ENCODE results near the gene NFKBIZ.
"Not testable (repeated sequence)": the region's sequence is repeated elsewhere in the genome, so short reads cannot be mapped to it uniquely, and the experiment has no call there.

Gene NFKBIZ

DNA sequence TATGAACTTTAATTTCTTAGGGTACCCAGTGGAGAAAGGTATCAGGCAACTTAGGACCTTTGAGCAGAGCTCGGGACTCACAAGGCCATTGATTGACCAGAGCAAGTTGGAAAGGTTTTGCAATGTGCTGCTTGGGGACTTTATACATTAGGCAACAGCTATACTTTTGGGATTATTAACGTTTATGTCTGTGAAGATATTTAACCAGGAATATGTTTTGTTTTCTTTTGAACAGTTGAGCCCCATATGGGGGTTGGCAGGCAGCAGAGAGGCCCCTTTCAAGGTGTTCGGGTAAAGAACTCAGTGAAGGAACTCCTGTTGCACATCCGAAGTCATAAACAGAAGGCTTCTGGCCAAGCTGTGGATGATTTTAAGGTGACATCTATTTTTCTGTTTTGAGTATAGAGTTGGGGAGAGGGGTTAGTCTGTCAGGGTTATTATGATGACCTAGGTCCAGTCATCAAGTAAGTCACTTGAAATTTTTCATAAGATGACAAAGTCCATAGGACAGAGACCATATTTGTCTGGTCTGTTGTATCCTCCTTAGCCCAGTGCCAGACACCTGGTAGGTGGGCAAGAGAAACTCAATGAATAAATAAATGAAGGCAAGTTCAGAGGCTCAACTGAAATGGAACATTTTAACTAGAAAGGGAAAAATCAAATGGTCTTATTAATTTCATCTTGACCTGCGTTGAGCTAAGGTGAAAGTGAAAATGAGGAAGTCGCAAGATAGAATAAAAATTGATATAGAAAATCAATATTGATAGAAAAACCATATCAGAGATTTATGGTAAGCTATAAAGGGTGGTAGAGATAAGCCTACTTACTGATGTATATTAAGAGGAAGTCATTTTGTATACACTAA is 2.8 kb downstream of the NFKBIZ start:
- no peak for DNase-seq

GRCh38 chr3:101852983-101853840 is 3.9 kb downstream of the NFKBIZ start:
- DNase-seq, result no peak

DNA sequence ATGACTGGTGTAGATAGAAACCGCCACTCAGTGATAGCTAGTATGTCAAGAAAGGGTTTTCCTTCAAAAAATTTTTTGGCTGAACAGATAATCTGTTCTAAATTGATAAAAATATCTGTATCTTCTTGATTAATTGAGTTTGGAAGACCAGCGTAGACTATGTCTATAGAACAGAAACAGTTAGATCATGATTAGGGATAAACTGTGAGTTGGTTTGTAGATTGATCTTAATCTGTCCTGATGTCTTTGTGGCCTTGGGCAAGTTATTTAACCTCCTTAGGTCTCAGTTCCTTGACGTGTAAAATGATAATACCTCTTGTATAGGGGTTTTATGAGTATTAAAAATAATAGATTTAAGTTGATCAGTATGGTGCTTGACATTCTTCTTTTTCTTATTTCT is 4.7 kb downstream of the NFKBIZ start:
- DNase-seq, result no peak

- DNase-seq, result no peak
These were observed 5.4 kb downstream of the NFKBIZ start for GRCh38 chr3:101854608-101855304.

DNA sequence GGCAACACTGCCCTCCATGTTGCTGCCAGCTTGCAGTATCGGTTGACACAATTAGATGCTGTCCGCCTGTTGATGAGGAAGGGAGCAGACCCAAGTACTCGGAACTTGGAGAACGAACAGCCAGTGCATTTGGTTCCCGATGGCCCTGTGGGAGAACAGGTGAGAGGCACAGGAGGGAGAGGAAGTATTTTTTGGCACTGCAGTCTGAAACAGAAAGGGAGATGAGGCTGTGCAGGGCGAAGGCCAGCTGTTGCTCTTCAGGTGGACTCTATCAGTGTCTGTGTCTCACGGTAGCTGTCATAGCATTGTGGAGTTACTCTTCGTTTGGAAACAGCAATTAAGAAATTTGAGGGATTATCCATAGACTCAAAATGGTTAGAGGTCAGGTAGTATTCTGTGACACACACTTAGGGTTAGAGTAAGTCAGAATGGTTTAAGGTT is 8.0 kb downstream of the NFKBIZ start:
- no peak for DNase-seq

DNA sequence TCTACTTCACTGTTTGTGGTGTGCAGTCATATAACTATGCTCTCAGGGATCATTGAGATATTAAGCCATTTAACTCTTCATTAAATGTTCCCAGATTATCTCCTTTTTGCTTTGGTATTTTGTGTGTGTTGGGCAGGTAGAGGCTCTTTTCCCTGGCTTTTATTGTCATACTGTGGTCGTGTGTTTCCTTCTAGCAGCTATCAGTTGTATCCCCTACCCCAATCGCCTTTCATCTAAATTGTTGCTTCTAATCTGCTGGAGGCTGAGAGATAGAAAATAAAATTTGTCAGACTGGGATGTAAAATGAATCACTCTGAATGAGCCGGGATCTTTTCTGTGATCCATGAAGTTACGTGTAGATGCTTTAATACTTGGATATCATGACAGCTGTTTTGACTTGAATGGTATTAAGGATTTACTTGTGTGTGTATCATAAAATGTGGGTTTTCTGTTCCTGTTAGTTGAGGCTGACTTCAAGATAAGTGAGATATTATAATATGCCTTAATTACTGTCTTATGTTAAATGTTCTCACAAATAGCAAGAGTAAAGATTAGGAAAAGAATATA is 9.2 kb downstream of the NFKBIZ start:
- no peak for DNase-seq

DNA sequence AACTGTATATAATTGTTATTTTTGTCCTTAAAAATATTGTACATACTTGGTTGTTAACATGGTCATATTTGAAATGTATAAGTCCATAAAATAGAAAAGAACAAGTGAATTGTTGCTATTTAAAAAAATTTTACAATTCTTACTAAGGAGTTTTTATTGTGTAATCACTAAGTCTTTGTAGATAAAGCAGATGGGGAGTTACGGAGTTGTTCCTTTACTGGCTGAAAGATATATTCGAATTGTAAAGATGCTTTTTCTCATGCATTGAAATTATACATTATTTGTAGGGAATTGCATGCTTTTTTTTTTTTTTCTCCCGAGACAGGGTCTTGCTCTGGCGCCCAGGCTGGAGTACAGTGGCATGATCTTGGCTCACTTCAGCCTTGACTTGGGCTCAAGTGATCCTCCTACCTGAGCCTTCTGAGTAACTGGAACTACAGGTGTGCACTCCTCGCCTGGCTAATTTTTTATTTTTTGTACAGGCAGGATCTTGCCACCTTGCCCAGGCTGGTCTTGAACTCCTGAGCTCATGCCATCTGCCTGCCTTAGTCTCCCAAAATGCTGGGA is 10.7 kb downstream of the NFKBIZ start:
- DNase-seq, result no peak

DNA sequence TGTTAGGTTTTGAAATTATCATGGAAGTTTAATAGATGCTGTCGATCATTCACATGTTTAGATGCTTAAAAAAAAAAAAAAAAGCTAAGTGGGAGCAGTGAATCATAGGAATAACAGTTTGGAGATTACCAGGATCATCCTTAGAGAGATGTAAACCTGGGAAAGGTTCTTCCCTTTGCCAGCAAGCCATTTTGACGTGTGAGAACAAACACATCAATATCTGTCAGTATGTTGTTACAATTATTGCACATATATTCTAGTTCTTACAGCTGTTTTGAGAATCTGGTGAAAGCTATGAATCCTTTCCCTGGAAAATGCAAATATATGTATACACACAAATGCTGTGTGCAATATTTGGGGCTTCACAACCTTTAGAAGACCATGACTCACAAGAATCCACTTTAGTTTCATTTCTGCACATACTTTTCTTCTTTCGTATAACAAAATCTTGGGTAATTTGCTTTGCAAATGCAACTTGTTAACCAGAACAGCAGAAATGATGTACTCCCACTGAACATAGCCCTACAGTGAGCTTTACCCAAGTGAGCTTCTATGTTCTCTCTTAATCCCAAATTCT is 12.0 kb downstream of the NFKBIZ start:
- DNase-seq, result no peak

DNA sequence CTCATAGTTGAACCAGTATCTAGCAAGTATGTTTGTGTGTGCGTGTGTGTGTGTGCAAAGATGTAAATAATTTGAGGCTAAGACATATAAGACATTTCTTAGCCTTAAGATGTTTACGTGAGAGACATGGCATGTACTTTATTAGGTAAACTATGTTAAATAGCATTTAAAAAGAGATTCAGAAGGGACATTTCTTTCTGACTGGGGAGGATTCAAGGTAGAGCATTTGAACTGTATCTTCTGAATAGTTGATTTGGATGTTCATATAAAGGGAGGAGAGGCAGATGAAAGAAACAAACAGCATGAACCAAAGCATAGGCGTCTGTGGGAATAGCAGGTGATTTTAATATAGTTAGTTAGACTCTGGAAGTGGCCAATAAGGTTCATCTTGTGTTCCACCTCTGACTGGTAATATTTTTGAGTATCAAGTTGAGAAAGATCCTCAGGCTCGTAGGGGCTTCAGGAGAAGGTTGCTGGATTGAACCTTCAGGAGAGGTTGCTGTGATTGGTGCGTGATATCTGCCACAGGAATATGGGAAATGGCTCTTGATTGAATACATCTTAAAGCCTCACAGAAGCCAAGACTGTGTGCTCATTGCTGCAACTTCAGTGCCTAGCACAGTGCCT is 12.6 kb downstream of the NFKBIZ start:
- DNase-seq, result no peak

DNA sequence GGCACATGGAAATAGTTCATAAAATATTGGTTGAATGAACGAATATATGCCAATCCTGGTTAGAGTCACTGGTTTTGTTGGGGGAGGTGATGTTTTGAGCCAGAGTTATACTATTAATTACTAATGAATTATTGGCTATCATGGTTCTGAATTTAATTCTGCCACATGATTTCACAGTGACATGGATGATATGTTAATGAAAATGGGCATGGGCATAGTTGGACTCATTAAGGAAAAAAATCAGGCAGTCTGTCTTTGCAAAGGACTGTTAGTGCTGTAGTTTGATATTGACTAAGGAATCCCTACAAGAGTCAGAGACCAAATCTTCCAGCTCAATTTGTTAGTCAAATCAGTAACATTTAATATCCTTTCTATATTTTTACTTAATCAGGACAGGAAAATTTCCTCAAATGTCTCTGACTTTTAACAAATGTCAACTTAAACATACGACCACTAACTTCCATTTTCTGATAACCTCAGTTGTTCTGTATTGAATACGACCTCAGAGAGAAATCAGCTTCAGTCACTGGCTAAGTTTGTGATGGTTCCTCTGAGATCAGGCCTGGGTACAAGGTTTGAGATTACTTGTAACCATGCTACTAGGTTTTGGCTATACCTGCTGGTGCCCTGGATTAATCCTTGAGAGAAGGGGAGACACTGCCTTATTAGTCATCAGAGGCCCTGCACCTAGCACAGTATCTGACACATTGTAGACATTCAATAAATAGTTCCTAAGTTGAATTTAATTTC is 13.3 kb downstream of the NFKBIZ start:
- no peak for DNase-seq

GRCh38 chr3:101864926-101865325 is 15.6 kb downstream of the NFKBIZ start:
- not testable (repeated sequence) for DNase-seq

- DNase-seq, result no peak
These were observed 16.6 kb downstream of the NFKBIZ start for GRCh38 chr3:101865751-101866509.

DNA sequence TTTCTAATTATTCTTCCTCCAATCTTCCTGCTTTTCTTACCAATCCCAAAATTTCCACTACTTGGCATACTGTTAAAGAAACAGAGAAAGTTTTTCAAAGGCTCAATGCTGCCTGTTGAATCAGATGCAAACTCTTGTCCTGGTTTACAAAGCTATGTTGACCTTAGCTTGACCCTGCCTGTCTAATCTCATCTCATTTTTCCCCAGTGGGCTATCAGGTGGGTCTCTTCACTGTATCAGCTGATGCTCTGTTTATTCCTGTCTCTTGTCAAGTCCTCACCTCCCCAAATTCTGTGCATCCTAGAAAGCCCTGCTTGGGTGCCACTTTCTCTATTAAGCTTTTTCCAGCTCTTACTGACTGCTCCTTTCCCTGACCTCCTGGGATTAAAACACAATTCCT is 18.2 kb downstream of the NFKBIZ start:
- DNase-seq, result no peak

DNA sequence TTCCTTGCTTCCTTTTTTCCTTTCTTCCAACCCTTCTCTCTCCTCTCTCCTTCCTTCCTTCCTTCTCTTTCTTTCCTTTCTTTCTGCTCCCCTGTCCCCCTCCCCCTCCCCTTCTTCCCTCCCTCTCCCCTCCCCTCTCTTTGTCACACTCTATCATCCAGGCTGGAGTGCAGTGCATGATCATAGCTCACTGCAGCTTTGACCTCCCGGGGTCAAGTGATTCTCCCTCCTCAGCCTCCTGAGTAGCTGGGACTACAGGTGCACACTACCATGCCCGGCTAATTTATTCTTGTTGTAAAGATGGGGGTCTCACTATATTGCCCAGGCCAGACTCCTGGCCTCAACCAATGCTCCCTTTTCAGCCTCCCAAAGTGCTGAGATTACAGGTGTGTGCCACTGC is 18.7 kb downstream of the NFKBIZ start:
- DNase-seq, result no peak

GRCh38 chr3:101868534-101869464 is 19.5 kb downstream of the NFKBIZ start:
- DNase-seq, result no peak

DNA sequence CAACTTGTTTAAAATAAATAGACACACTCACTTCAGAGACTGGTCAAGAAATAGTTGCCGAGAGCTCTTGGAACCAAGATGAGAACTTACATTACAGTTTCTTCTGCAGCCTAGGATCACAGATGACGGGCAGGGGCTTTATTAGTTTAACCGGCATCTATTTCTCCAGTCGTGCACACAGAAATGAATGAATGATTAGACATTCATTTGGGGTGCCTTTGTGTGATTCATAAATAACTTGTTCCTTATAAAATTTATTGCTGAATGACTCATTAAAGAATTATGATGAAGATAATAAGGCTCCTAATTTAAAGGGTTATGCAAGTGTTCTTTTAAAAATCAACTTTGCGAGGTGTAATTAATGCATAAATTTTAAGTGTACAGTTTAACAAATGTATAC is 20.8 kb downstream of the NFKBIZ start:
- no peak for DNase-seq

DNA sequence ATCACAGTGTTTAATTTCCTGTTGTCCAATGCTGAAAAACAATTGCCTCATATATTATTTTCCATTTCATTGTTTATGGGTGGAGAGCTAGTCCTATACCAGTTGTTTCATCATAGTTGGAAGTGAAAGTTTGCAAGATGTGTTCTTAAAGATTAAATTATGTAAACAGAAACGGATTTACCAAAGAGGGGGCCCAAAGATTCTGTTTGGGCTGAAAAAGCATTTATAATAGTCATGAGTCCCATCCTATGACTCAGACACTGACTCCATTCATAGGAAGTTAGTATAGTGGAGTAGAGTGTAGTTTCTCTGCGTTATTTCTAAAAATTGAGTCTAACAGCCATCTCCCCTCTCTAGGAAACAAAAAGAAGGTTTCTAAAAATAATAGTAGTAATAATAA is 24.3 kb downstream of the NFKBIZ start:
- no peak for DNase-seq

DNA sequence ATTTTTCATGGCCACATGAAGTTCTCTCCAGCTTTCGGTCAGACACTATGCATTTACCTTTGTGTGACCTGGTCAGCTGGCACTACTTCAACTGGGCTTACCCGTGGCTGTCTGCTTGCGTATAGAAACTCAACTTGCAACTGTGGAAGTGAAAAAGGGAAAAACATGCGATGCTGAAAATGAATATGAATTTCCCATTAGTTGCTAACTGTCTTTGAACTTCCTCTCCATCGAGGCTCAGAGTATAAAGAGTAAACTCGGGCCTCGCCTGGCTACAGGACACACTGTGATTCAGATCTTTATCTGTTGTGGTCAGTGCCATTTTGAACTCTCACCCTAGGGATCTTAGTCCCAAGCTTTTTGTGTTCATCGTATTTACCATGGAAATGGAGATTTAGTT is 26.8 kb downstream of the NFKBIZ start:
- no peak for DNase-seq

- DNase-seq, result no peak
These were observed 29.3 kb downstream of the NFKBIZ start for GRCh38 chr3:101878589-101878988.

Data from activated CD4-positive, alpha-beta T cell treated with anti-CD3 and anti-CD28 coated beads, Interleukin-2, amount 50 U/mL, for 1 hour (primary cell).